ENCODE results near the gene TMEFF2. TPM values are rescaled to one million over a fixed set of nuclear protein-coding genes. Genes with fewer than 3 reads are reported as not detected.

The TMEFF2 gene
- total and polyA plus RNA-seq, 10 donors: not detected

GRCh38 chr2:192127434-192127833 is 67.3 kb downstream of the TMEFF2 start:
- H3K36me3 ChIP-seq: no peaks in the 10 kb centered on the region
- 61 to 87% (median 71%) methylated on average over 2 of the region's 2 CpGs for WGBS, 5 donors
- no peaks in the 10 kb centered on the region for H3K4me1 ChIP-seq
- no peak overlapping the region for H3K27ac ChIP-seq
- intact Hi-C loops (cut with DNase I; ENCODE audit: low total_unique reads): no loop called here
- H3K4me3 ChIP-seq: no peak overlapping the region
- no peak for DNase-seq
- H3K9me3 ChIP-seq: no peaks in the 10 kb centered on the region
- TF ChIP-seq POLR2AphosphoS5 (IDR thresholded peaks at IDR 0.05): no peak
- TF ChIP-seq POLR2A (IDR thresholded peaks at IDR 0.05): no peak
- TF ChIP-seq CTCF (IDR thresholded peaks at IDR 0.05 in 8 of 11, conservative IDR thresholded peaks at IDR 0.05 in 3 of 11): no peak
- no peaks in the 10 kb centered on the region for H3K27me3 ChIP-seq (replicated peaks in 1 of 7)

GRCh38 chr2:192126912-192127311 is 67.8 kb downstream of the TMEFF2 start:
- TF ChIP-seq POLR2AphosphoS5 (IDR thresholded peaks at IDR 0.05) (no peak), CTCF (IDR thresholded peaks at IDR 0.05 in 8 of 11, conservative IDR thresholded peaks at IDR 0.05 in 3 of 11) (no peak), POLR2A (IDR thresholded peaks at IDR 0.05) (no peak)
- H3K4me3 ChIP-seq: no peak overlapping the region
- H3K36me3 ChIP-seq: no peaks in the 10 kb centered on the region
- H3K27me3 ChIP-seq (replicated peaks in 1 of 7): no peaks in the 10 kb centered on the region
- no peaks in the 10 kb centered on the region for H3K4me1 ChIP-seq
- H3K27ac ChIP-seq: no peak overlapping the region
- DNase-seq: no peak
- intact Hi-C loops (cut with DNase I; ENCODE audit: low total_unique reads): no loop called here
- no peaks in the 10 kb centered on the region for H3K9me3 ChIP-seq

- intact Hi-C loops (cut with DNase I; ENCODE audit: low total_unique reads): no loop called here
- Histone ChIP-seq H3K27me3 (replicated peaks in 1 of 7) (no peaks in the 10 kb centered on the region), H3K36me3 (no peaks in the 10 kb centered on the region), H3K9me3 (no peaks in the 10 kb centered on the region), H3K4me1 (no peaks in the 10 kb centered on the region), H3K4me3 (no peak overlapping the region), H3K27ac (no peak overlapping the region)
- no peak for TF ChIP-seq POLR2AphosphoS5 (IDR thresholded peaks at IDR 0.05)
- TF ChIP-seq CTCF (IDR thresholded peaks at IDR 0.05 in 8 of 11, conservative IDR thresholded peaks at IDR 0.05 in 3 of 11): no peak
- TF ChIP-seq POLR2A (IDR thresholded peaks at IDR 0.05): no peak
- 0% methylated on average over 1 of the region's 1 CpG for WGBS, 5 donors
- DNase-seq: no peak
Observed at GRCh38 chr2:192126426-192126825, 68.3 kb downstream of the TMEFF2 start.

GRCh38 chr2:192124571-192124970 is 70.2 kb downstream of the TMEFF2 start:
- H3K36me3 ChIP-seq: no peaks in the 10 kb centered on the region
- H3K9me3 ChIP-seq: no peaks in the 10 kb centered on the region
- no peak for DNase-seq
- TF ChIP-seq POLR2AphosphoS5 (IDR thresholded peaks at IDR 0.05) (no peak), POLR2A (IDR thresholded peaks at IDR 0.05) (no peak)
- intact Hi-C loops (cut with DNase I; ENCODE audit: low total_unique reads): no loop called here
- WGBS, 5 donors: 83 to 97% (median 94%) methylated on average over 1 of the region's 1 CpG
- no peaks in the 10 kb centered on the region for H3K27me3 ChIP-seq (replicated peaks in 1 of 7)
- H3K4me3 ChIP-seq: no peak overlapping the region
- no peak overlapping the region for H3K27ac ChIP-seq
- H3K4me1 ChIP-seq: no peaks in the 10 kb centered on the region

- intact Hi-C loops (cut with DNase I; ENCODE audit: low total_unique reads): no loop called here
- no peak for DNase-seq
- H3K4me3 ChIP-seq: no peak overlapping the region
Observed at GRCh38 chr2:192123847-192124246, 70.9 kb downstream of the TMEFF2 start.

More at GRCh38 chr2:192123847-192124246, 70.9 kb downstream of the TMEFF2 start:
- H3K9me3 ChIP-seq: no peaks in the 10 kb centered on the region
- no peak for TF ChIP-seq POLR2AphosphoS5 (IDR thresholded peaks at IDR 0.05)
- no peak for TF ChIP-seq CTCF (IDR thresholded peaks at IDR 0.05 in 8 of 11, conservative IDR thresholded peaks at IDR 0.05 in 3 of 11)
- TF ChIP-seq POLR2A (IDR thresholded peaks at IDR 0.05): no peak
- no peaks in the 10 kb centered on the region for H3K36me3 ChIP-seq
- no peak overlapping the region for H3K27ac ChIP-seq
- no peaks in the 10 kb centered on the region for H3K4me1 ChIP-seq
- H3K27me3 ChIP-seq (replicated peaks in 1 of 7): no peaks in the 10 kb centered on the region

Measured in spleen (tissue), 11 donors.